A673 (cell line): ENCODE results near the gene COMP.

Source experiments
- CTCF ChIP-seq: fragments of 300-800, 200-600 bp; sonication (generic); conservative IDR thresholded peaks from 2 replicates; pipeline ENCODE4 v1.5.1; 2017; ENCODE audit warnings: low read depth, mild to moderate bottlenecking, antibody characterized with exemption, low read length, moderate library complexity, mixed read lengths
- EZH2 ChIP-seq: fragments of 200-600 bp; sonication (generic); IDR thresholded peaks from 2 replicates; pipeline ENCODE4 v1.6.1; 2017; ENCODE audit warnings: borderline replicate concordance, low read depth, mild to moderate bottlenecking, mixed read lengths, antibody characterized with exemption, low read length; ENCODE audit not compliant: poor library complexity, severe bottlenecking

- TF ChIP-seq CTCF (no peak), EZH2 (no peak)
Observed at GRCh38 chr19:18760440-18761383, 30.4 kb downstream of the COMP start.
